Activated CD4-positive, alpha-beta memory T cell treated with anti-CD3 and anti-CD28 coated beads, Interleukin-2, amount 10 ng/mL, durations not matched to agents 7 days and 5 days (primary cell): ENCODE results near the gene PLCB3. TPM values are rescaled to one million over a fixed set of nuclear protein-coding genes. Genes with fewer than 3 reads are reported as not detected.

Source experiments
- CTCF ChIA-PET: fragments of 350-600 bp; sonication (Branson Sonifier 250); formaldehyde crosslinking; loops from one replicate; lab custom pipeline; 2021; ENCODE audit warnings: antibody characterized with exemption, inconsistent platforms; lab: Charles Lee
- POLR2A ChIA-PET: fragments of 350-600 bp; sonication (Branson Sonifier 250); formaldehyde crosslinking; loops from one replicate; lab custom pipeline; 2021; ENCODE audit warnings: antibody characterized with exemption; lab: Charles Lee
- DNase-seq: peaks from one replicate; pipeline ENCODE4 v3.0.0-alpha.2; 2020
- H3K27ac Mint-ChIP-seq: one replicate; pipeline ENCODE4 v1.8.0; 2021; ENCODE audit warnings: mild to moderate bottlenecking, mixed read lengths
- H3K27me3 Mint-ChIP-seq: one replicate; pipeline ENCODE4 v1.8.0; 2021; ENCODE audit warnings: mixed read lengths
- H3K36me3 Mint-ChIP-seq: one replicate; pipeline ENCODE4 v1.8.0; 2021; ENCODE audit warnings: low read depth, mixed read lengths
- H3K4me1 Mint-ChIP-seq: one replicate; pipeline ENCODE4 v1.8.0; 2021; ENCODE audit warnings: mixed read lengths
- H3K4me3 Mint-ChIP-seq: one replicate; pipeline ENCODE4 v1.8.0; 2021; ENCODE audit warnings: mild to moderate bottlenecking, mixed read lengths
- H3K9me3 Mint-ChIP-seq: one replicate; pipeline ENCODE4 v1.8.0; 2021; ENCODE audit warnings: mixed read lengths
- total RNA-seq, 2 experiments: library from RNA; stranded (reverse); gene quantifications; one replicate each; pipeline ENCODE4 v1.2.3, GENCODE V29; 2021

PLCB3 gene
- total RNA-seq, 2 experiments from 2014 or later: 12.5 to 14.0 TPM

DNA sequence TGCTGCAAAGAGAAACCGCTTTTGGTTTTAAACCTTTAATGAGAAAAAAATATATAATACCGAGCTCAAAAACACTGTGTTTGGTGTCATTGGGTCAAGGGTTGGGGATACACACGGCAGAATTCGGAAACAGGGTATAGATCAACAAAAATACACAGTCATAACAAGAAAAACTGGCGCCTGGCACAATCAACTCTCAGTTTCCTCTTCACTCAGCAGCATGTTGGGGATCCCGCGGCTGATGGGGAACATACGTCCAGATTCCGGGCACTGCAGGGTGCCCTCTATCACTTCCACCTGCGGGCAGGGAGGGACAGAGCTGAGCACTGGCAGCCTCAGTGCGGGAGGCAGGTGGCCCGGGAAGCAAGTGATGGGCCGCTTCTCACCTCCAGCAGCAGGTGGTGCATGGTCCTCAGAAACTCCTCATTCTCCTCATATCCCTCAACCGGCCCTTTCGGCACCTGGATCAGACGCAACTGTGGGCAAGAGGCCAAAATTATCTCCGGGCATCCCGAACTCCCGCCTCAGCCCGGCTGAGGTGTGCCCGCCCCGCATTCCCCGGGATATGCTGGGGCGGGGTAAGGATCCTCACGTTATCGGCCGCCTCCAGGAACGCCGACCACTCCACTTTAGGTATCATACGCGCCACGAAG is 65.5 kb downstream of the PLCB3 start:
- peak overlapping the region; percentile 96 for H3K27ac Mint-ChIP-seq
- CTCF ChIA-PET: interaction anchor here (0.9 to 5.7 kb wide), 19 partner anchors 10 to 448 kb away, joined by 3 to 157 read pairs (median 6); partner anchors contain the start of genes BAD, CCDC88B, ESRRA and FERMT3
- H3K9me3 Mint-ChIP-seq: no peaks in the 10 kb centered on the region
- peak overlapping the region; percentile 91 for H3K4me3 Mint-ChIP-seq
- no peaks in the 10 kb centered on the region for H3K27me3 Mint-ChIP-seq
- peaks cover 56% of the 10 kb centered on the region for H3K36me3 Mint-ChIP-seq
- H3K4me1 Mint-ChIP-seq: peaks cover 61% of the 10 kb centered on the region
- DNase-seq: peak; percentile 56
- POLR2A ChIA-PET: interaction anchor here (0.7 to 5.0 kb wide), 30 partner anchors 11 to 724 kb away, joined by 3 to 104 read pairs (median 5); partner anchors contain the start of genes BAD, CCDC88B, DNAJC4 and ESRRA

DNA sequence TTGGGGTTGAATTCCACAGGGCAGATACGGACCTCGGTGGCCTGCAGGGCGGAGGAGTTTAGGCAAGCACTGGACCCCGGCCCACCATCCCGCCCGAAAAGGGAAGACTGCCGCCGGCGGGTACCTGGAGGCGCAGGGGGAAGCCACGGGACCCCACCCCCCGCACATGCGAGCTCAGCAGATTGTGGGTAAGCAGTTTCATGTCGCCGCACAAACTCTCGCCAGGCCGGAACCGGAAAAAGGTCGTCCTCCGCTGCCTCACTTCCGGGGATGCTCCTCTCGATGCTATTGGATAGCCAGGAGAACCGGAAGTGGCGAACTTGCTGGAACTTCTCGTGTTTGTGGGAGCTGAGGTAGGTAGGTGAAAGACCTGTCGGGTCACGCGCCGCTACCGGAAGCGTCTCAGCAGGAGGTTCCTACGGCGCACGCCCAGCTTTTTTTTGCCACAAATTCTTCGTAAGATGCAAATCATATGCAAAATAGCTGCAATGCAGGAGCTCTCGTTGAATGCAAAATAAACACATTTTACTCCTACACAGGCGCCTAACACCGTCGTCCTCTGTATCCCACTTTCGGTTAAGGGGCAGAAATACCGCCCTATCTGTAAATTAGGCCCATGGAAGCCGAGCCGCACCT is 66.1 kb downstream of the PLCB3 start, which contains the start of gene TRMT112:
Gene TRMT112 (minus strand): TSS at position 235 of the 636 bp plus-strand sequence. CDS start 33 bp downstream, at position 202.
- Mint-ChIP-seq H3K9me3 (no peaks in the 10 kb centered on the region), H3K4me1 (peaks cover 60% of the 10 kb centered on the region), H3K27me3 (no peaks in the 10 kb centered on the region), H3K27ac (peak within 1 kb of the TSS; percentile 96), H3K4me3 (peak within 1 kb of the TSS; percentile 91), H3K36me3 (peaks cover 54% of the 10 kb centered on the region)
- ChIA-PET CTCF (interaction anchor here (0.6 to 5.7 kb wide), 27 partner anchors 10 to 447 kb away, joined by 3 to 157 read pairs (median 6); partner anchors contain the start of genes BAD, CCDC88B, ESRRA and FERMT3), POLR2A (interaction anchor here (0.7 to 5.0 kb wide), 35 partner anchors 11 to 1650 kb away, joined by 3 to 104 read pairs (median 4); partner anchors contain the start of genes BAD, CCDC88B, DNAJC4 and ESRRA)
- DNase-seq: peak; percentile 97

DNA sequence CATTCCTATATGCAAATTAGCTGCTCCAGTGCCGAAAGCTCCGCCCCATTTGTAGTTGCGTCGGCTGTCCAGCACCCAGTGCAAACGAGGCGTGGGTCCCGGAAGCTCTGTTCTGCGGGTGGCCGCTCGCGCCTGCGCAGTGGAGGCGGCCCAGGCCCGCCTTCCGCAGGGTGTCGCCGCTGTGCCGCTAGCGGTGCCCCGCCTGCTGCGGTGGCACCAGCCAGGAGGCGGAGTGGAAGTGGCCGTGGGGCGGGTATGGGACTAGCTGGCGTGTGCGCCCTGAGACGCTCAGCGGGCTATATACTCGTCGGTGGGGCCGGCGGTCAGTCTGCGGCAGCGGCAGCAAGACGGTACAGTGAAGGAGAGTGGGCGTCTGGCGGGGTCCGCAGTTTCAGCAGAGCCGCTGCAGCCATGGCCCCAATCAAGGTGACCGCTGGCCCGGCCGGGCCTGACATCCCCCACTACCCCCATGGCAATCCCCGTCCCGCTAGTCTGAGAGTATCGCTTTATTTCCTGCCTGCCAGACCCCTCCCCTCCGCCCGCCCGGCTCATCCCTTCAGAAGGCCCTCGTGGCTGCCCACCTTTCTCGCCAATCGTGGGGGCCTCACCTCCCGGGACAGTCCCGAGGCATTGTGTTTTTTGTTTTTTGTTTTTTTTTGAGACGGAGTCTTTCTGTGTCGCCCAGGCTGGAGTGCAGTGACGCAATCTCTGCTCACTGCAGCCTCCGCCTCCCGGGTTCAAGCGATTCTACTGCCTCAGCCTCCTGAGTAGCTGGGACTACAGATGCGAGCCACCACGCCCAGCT is 66.8 kb downstream of the PLCB3 start, which contains the start of gene PRDX5:
Gene PRDX5 (plus strand): TSS at position 161 of the 805 bp plus-strand sequence. CDS start 95 bp downstream, at position 256.
- Mint-ChIP-seq H3K27ac (peak within 1 kb of the TSS; percentile 96), H3K9me3 (no peaks in the 10 kb centered on the region), H3K4me3 (peak within 1 kb of the TSS; percentile 91), H3K36me3 (peaks cover 47% of the 10 kb centered on the region), H3K4me1 (peaks cover 52% of the 10 kb centered on the region), H3K27me3 (no peaks in the 10 kb centered on the region)
- CTCF ChIA-PET: interaction anchor here (0.6 to 5.7 kb wide), 26 partner anchors 9 to 446 kb away, joined by 3 to 157 read pairs (median 6); partner anchors contain the start of genes BAD, CCDC88B, ESRRA and FERMT3
- POLR2A ChIA-PET: interaction anchor here (0.9 to 5.0 kb wide), 32 partner anchors 12 to 1651 kb away, joined by 3 to 104 read pairs (median 5); partner anchors contain the start of genes BAD, CCDC88B, DNAJC4 and ESRRA
- DNase-seq: peak; percentile 96

Other genes with a start within 250 kb of the PLCB3 start
- gene FLRT1, start 215.6 kb upstream of the PLCB3 start, total RNA-seq: under 1 TPM; 0.05 to 0.23 TPM
- 1 to 10 TPM; 8.8 to 9.1 TPM for gene MACROD1, start 85.4 kb upstream of the PLCB3 start, total RNA-seq
- 100 to 1,000 TPM; 258 to 269 TPM for gene STIP1, start 65.4 kb upstream of the PLCB3 start, total RNA-seq
- gene FERMT3, start 44.8 kb upstream of the PLCB3 start, total RNA-seq: 100 to 1,000 TPM; 195 to 199 TPM
- 10 to 100 TPM; 34.7 to 35.3 TPM for gene TRPT1, start 25.3 kb upstream of the PLCB3 start, total RNA-seq
- 10 to 100 TPM; 84.8 to 90.6 TPM for gene NUDT22, start 25.3 kb upstream of the PLCB3 start, total RNA-seq
- gene DNAJC4, start 21.0 kb upstream of the PLCB3 start, total RNA-seq: 10 to 100 TPM; 40.8 to 42.0 TPM
- 10 to 100 TPM; 49.1 to 58.5 TPM for gene VEGFB, start 16.9 kb upstream of the PLCB3 start, total RNA-seq
- 10 to 100 TPM; 26.4 to 27.9 TPM for gene FKBP2, start 10.4 kb upstream of the PLCB3 start, total RNA-seq
- 100 to 1,000 TPM in 1 of 2 experiments, 10 to 100 TPM in 1; 96.9 to 105 TPM for gene PPP1R14B, start 4.6 kb upstream of the PLCB3 start, total RNA-seq
- gene BAD, start 33.1 kb downstream of the PLCB3 start, total RNA-seq: 10 to 100 TPM; 36.5 to 39.2 TPM
- 10 to 100 TPM; 31.4 to 37.9 TPM for gene GPR137, start 34.3 kb downstream of the PLCB3 start, total RNA-seq
- gene KCNK4, start 39.8 kb downstream of the PLCB3 start, total RNA-seq: under 1 TPM in 1 of 2 experiments, not detected in 1; 0.15 TPM
- not detected for gene CATSPERZ, start 48.8 kb downstream of the PLCB3 start, total RNA-seq
- 10 to 100 TPM; 38.5 to 42.2 TPM for gene ESRRA, start 54.0 kb downstream of the PLCB3 start, total RNA-seq
- 100 to 1,000 TPM; 137 to 145 TPM for gene TRMT112, start 66.0 kb downstream of the PLCB3 start, total RNA-seq
- gene PRDX5, start 66.6 kb downstream of the PLCB3 start, total RNA-seq: 100 to 1,000 TPM; 137 to 139 TPM
- 100 to 1,000 TPM in 1 of 2 experiments, 10 to 100 TPM in 1; 99.1 to 106 TPM for gene CCDC88B, start 88.7 kb downstream of the PLCB3 start, total RNA-seq
- 10 to 100 TPM; 40.2 to 43.5 TPM for gene RPS6KA4, start 107.6 kb downstream of the PLCB3 start, total RNA-seq